GM18526 (cell line): ENCODE measurements around the gene DAW1.

Source experiments
- POLR2A ChIP-seq: IDR thresholded peaks from 3 replicates; pipeline ENCODE4 v1.6.1; 2011; ENCODE audit not compliant: insufficient read length; ENCODE audit errors: extremely low read depth

DAW1 gene

GRCh38 chr2:227871375-227871791 lies at the start of gene DAW1:
TSS of gene DAW1 (plus strand) at chr2:227871631. CDS start at chr2:227871690, 59 bp downstream.
- TF ChIP-seq POLR2A: no peak

GRCh38 chr2:227822416-227823003 lies 48.9 kb upstream of the DAW1 start:
- no peak for TF ChIP-seq POLR2A

GRCh38 chr2:227823922-227824321 lies 47.5 kb upstream of the DAW1 start:
- TF ChIP-seq POLR2A: no peak

- no peak for TF ChIP-seq POLR2A
These were observed 46.7 kb upstream of the DAW1 start for GRCh38 chr2:227824711-227825110.

- TF ChIP-seq POLR2A: no peak
These were observed 45.4 kb upstream of the DAW1 start for GRCh38 chr2:227826019-227826521.

- TF ChIP-seq POLR2A: no peak
These were observed 44.9 kb upstream of the DAW1 start for GRCh38 chr2:227826563-227826962.

GRCh38 chr2:227827143-227827542 lies 44.3 kb upstream of the DAW1 start:
- TF ChIP-seq POLR2A: no peak

- no peak for TF ChIP-seq POLR2A
These were observed 42.9 kb upstream of the DAW1 start for GRCh38 chr2:227828477-227828912.

- no peak for TF ChIP-seq POLR2A
These were observed 42.1 kb upstream of the DAW1 start for GRCh38 chr2:227829337-227829736.

- no peak for TF ChIP-seq POLR2A
These were observed 37.0 kb upstream of the DAW1 start for GRCh38 chr2:227834423-227834822.

- no peak for TF ChIP-seq POLR2A
These were observed 36.3 kb upstream of the DAW1 start for GRCh38 chr2:227834916-227835650.

GRCh38 chr2:227846831-227847230 lies 24.6 kb upstream of the DAW1 start:
- TF ChIP-seq POLR2A: no peak

GRCh38 chr2:227848146-227848545 lies 23.3 kb upstream of the DAW1 start:
- no peak for TF ChIP-seq POLR2A

GRCh38 chr2:227848586-227848985 lies 22.8 kb upstream of the DAW1 start:
- TF ChIP-seq POLR2A: no peak

GRCh38 chr2:227849906-227850305 lies 21.5 kb upstream of the DAW1 start:
- TF ChIP-seq POLR2A: no peak

GRCh38 chr2:227853204-227853629 lies 18.2 kb upstream of the DAW1 start:
- no peak for TF ChIP-seq POLR2A
